H9 (cell line): Measurements from ENCODE around the gene MUL1. TPM values are rescaled to one million over a fixed set of nuclear protein-coding genes. Genes with fewer than 3 reads are reported as not detected.

Experiments
- DNase-seq: peaks from one replicate; pipeline ENCODE4 v3.0.0-alpha.2; 2017
- H2AFZ ChIP-seq: one replicate; pipeline ENCODE4 v1.6.1; 2013; ENCODE audit warnings: mild to moderate bottlenecking, low read length, control low read depth, moderate library complexity
- H2AK5ac ChIP-seq: 2 replicates; pipeline ENCODE4 v1.6.1; 2013; ENCODE audit warnings: low read length, control low read depth, mixed read lengths; ENCODE audit not compliant: insufficient read length
- H2BK120ac ChIP-seq: one replicate; pipeline ENCODE4 v1.6.1; 2013; ENCODE audit warnings: low read depth, mild to moderate bottlenecking, low read length, control low read depth, inconsistent platforms; ENCODE audit not compliant: poor library complexity, severe bottlenecking
- H2BK12ac ChIP-seq: 2 replicates; pipeline ENCODE4 v1.6.1; 2013; ENCODE audit warnings: low read length, control low read depth, mixed read lengths, low read depth; ENCODE audit not compliant: insufficient read length
- H2BK15ac ChIP-seq: 2 replicates; pipeline ENCODE4 v1.6.1; 2013; ENCODE audit warnings: low read depth, low read length, control low read depth
- H2BK20ac ChIP-seq: one replicate; pipeline ENCODE4 v1.6.1; 2013; ENCODE audit warnings: low read depth, mild to moderate bottlenecking, low read length, control low read depth, inconsistent platforms; ENCODE audit not compliant: poor library complexity, severe bottlenecking
- H2BK5ac ChIP-seq: 2 replicates; pipeline ENCODE4 v1.6.1; 2013; ENCODE audit warnings: low read length, control low read depth, mixed read lengths; ENCODE audit not compliant: insufficient read length
- H3K14ac ChIP-seq: 2 replicates; pipeline ENCODE4 v1.6.1; 2013; ENCODE audit warnings: low read length, control low read depth; ENCODE audit not compliant: insufficient read depth
- H3K18ac ChIP-seq: 2 replicates; pipeline ENCODE4 v1.6.1; 2013; ENCODE audit warnings: low read depth, mild to moderate bottlenecking, mixed read lengths, low read length, control low read depth; ENCODE audit not compliant: insufficient read length
- H3K23ac ChIP-seq: 2 replicates; pipeline ENCODE4 v1.6.1; 2013; ENCODE audit warnings: low read length, control low read depth, mixed read lengths, low read depth; ENCODE audit not compliant: insufficient read length
- H3K23me2 ChIP-seq: 2 replicates; pipeline ENCODE4 v1.6.1; 2013; ENCODE audit warnings: low read depth, mild to moderate bottlenecking, mixed read lengths, low read length, control low read depth; ENCODE audit not compliant: insufficient read length, poor library complexity, severe bottlenecking
- H3K27ac ChIP-seq: 2 replicates; pipeline ENCODE4 v1.5.1; 2013; ENCODE audit warnings: low read length, control low read depth, mixed read lengths, low read depth; ENCODE audit not compliant: insufficient read length
- H3K27me3 ChIP-seq: 2 replicates; pipeline ENCODE4 v1.6.1; 2013; ENCODE audit warnings: low read length, control low read depth, inconsistent platforms; ENCODE audit not compliant: insufficient read depth
- H3K4ac ChIP-seq: 2 replicates; pipeline ENCODE4 v1.6.1; 2013; ENCODE audit warnings: low read depth, mild to moderate bottlenecking, control low read depth, inconsistent platforms, low read length, moderate library complexity
- H3K4me1 ChIP-seq: 2 replicates; pipeline ENCODE4 v1.6.1; 2013; ENCODE audit warnings: low read length, control low read depth, inconsistent platforms; ENCODE audit not compliant: insufficient read depth
- H3K4me2 ChIP-seq: 2 replicates; pipeline ENCODE4 v1.6.1; 2013; ENCODE audit warnings: low read length, control low read depth, mixed read lengths; ENCODE audit not compliant: insufficient read length, insufficient read depth
- H3K56ac ChIP-seq: 2 replicates; pipeline ENCODE4 v1.6.1; 2013; ENCODE audit warnings: low read depth, mild to moderate bottlenecking, mixed read lengths, low read length, control low read depth; ENCODE audit not compliant: insufficient read length
- H3K79me1 ChIP-seq: 2 replicates; pipeline ENCODE4 v1.6.1; 2013; ENCODE audit warnings: low read depth, mild to moderate bottlenecking, moderate library complexity, low read length, control low read depth, inconsistent platforms; ENCODE audit not compliant: insufficient read depth, poor library complexity, severe bottlenecking
- H3K79me2 ChIP-seq: 2 replicates; pipeline ENCODE4 v1.6.1; 2013; ENCODE audit warnings: low read length, control low read depth, inconsistent platforms; ENCODE audit not compliant: insufficient read depth
- H3K9ac ChIP-seq: 2 replicates; pipeline ENCODE4 v1.6.1; 2013; ENCODE audit warnings: low read length, control low read depth, mixed read lengths; ENCODE audit not compliant: insufficient read length; ENCODE audit errors: extremely low read depth
- H3K9me3 ChIP-seq: one replicate; pipeline ENCODE4 v1.6.1; 2013; ENCODE audit warnings: low read depth, low read length, inconsistent platforms; ENCODE audit not compliant: control insufficient read depth
- H3T11ph ChIP-seq: one replicate; pipeline ENCODE4 v1.6.1; 2013; ENCODE audit warnings: mild to moderate bottlenecking, low read length, control low read depth, inconsistent platforms
- H4K20me1 ChIP-seq: one replicate; pipeline ENCODE4 v1.6.1; 2013; ENCODE audit not compliant: control insufficient read depth, insufficient read length, insufficient read depth
- H4K5ac ChIP-seq: 2 replicates; pipeline ENCODE4 v1.6.1; 2013; ENCODE audit warnings: low read depth, mild to moderate bottlenecking, mixed read lengths, low read length, control low read depth; ENCODE audit not compliant: insufficient read length
- H4K8ac ChIP-seq: replicated peaks from 2 replicates; pipeline ENCODE4 v1.6.1; 2013; ENCODE audit warnings: low read length, control low read depth, mixed read lengths, low read depth; ENCODE audit not compliant: insufficient read length
- H4K91ac ChIP-seq: 2 replicates; pipeline ENCODE4 v1.6.1; 2013; ENCODE audit warnings: low read depth, mild to moderate bottlenecking, moderate library complexity, mixed read lengths, low read length, control low read depth; ENCODE audit not compliant: insufficient read length
- H3K27ac Mint-ChIP-seq, 3 experiments: 2 replicates in 2 of 3; 3 replicates in 1 of 3; pipeline ENCODE4 v1.8.0; 2020 to 2021; ENCODE audit warnings: mixed read lengths in 3 of 3, mild to moderate bottlenecking in 1 of 3, moderate library complexity in 1 of 3
- H3K27me3 Mint-ChIP-seq: 2 replicates; pipeline ENCODE4 v1.8.0; 2021; ENCODE audit warnings: low read depth, mild to moderate bottlenecking, moderate library complexity, mixed read lengths
- H3K36me3 Mint-ChIP-seq, 3 experiments: 2 replicates in 2 of 3; 3 replicates in 1 of 3; pipeline ENCODE4 v1.8.0; 2020 to 2021; ENCODE audit warnings: low read depth in 3 of 3, mixed read lengths in 3 of 3; ENCODE audit not compliant: insufficient read depth in 1 of 3
- H3K4me1 Mint-ChIP-seq, 2 experiments: 2 replicates each; pipeline ENCODE4 v1.8.0; 2020; ENCODE audit warnings: mixed read lengths in 2 of 2
- H3K4me3 Mint-ChIP-seq, 2 experiments: 2 replicates in 1 of 2; 3 replicates in 1 of 2; pipeline ENCODE4 v1.8.0; 2020 to 2021; ENCODE audit warnings: mild to moderate bottlenecking in 2 of 2, mixed read lengths in 2 of 2, moderate library complexity in 1 of 2
- H3K9me3 Mint-ChIP-seq, 2 experiments: 2 replicates in 1 of 2; 3 replicates in 1 of 2; pipeline ENCODE4 v1.8.0; 2020; ENCODE audit warnings: mild to moderate bottlenecking in 2 of 2, mixed read lengths in 2 of 2, moderate library complexity in 1 of 2
- CTCF ChIP-seq: fragments of 200-600 bp; sonication (generic); conservative IDR thresholded peaks from 3 replicates; pipeline ENCODE4 v1.8.0; 2021; ENCODE audit warnings: antibody characterized with exemption, mild to moderate bottlenecking
- WGBS: extraction: QIAGEN DNeasy Blood & Tissue Kit; methylation state at CpG from one replicate; pipeline ENCODE4 v1.1.7; 2013; ENCODE audit warnings: missing lambda C conversion rate, low lambda C conversion rate, mixed read lengths; ENCODE audit not compliant: insufficient read length; ENCODE audit errors: extremely low coverage; 5-methylcytosine and 5-hydroxymethylcytosine counted together
- total RNA-seq: library from RNA; stranded (reverse); gene quantifications from 2 replicates; pipeline ENCODE4 v1.2.1, GENCODE V29; 2021

Gene MUL1
- total RNA-seq, 1 experiment from 2014 or later = 27.1 TPM

DNA sequence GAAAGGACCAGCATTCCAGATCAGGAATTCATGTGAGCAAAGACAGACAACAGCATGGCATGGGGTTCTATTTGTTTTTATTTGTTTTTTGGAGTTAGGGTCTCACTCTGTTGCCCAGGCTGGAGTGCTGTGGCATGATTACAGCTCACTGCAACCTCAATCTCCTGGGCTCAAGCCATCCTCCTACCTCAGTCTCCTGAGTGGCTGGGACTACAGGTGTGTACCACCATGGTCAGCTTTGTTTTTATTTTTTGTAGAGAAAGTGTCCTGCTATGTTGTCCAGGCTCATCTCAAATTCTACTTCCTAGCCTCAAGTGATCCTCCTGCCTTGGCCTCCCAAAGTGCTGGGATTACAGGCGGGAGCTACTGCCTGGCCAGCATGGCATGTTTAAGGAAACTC, 12.3 kb downstream of the MUL1 start:
- no peak overlapping the region for H3K23ac ChIP-seq
- H2BK12ac ChIP-seq = no peak overlapping the region
- no peak overlapping the region for H4K8ac ChIP-seq
- H3K23me2 ChIP-seq = no peaks in the 10 kb centered on the region
- H3T11ph ChIP-seq = no peak overlapping the region
- no peak overlapping the region for H2AK5ac ChIP-seq
- H4K5ac ChIP-seq = no peak overlapping the region
- H4K20me1 ChIP-seq = no peaks in the 10 kb centered on the region
- H3K4me3 Mint-ChIP-seq = no peak overlapping the region
- H2BK120ac ChIP-seq = no peak overlapping the region
- H3K18ac ChIP-seq = no peak overlapping the region
- H3K79me2 ChIP-seq = no peaks in the 10 kb centered on the region
- no peak overlapping the region for H2BK15ac ChIP-seq
- H3K14ac ChIP-seq = no peak overlapping the region
- no peak overlapping the region for H3K9ac ChIP-seq
- no peak overlapping the region for H2BK20ac ChIP-seq
- H3K27ac Mint-ChIP-seq = peak overlapping the region in 1 of 3 experiments; percentile 60; a peak in 1 of 7 replicates
- no peaks in the 10 kb centered on the region for H3K4me1 ChIP-seq
- H3K9me3 Mint-ChIP-seq = no peaks in the 10 kb centered on the region
- DNase-seq = no peak
- no peak overlapping the region for H2AFZ ChIP-seq
- peaks cover 4 to 5% of the 10 kb centered on the region in 2 experiments for H3K4me1 Mint-ChIP-seq
- H3K79me1 ChIP-seq = no peaks in the 10 kb centered on the region
- peaks cover 36% of the 10 kb centered on the region for H3K27me3 Mint-ChIP-seq
- no peaks in the 10 kb centered on the region for H3K27me3 ChIP-seq
- peaks cover 10 to 22% (median 21%) of the 10 kb centered on the region in 3 experiments; a peak in 6 of 7 replicates for H3K36me3 Mint-ChIP-seq
- TF ChIP-seq CTCF = no peak
- no peak overlapping the region for H3K4ac ChIP-seq
- H3K27ac ChIP-seq = no peak overlapping the region
- H2BK5ac ChIP-seq = no peak overlapping the region
- no peak overlapping the region for H3K56ac ChIP-seq
- no peaks in the 10 kb centered on the region for H3K9me3 ChIP-seq
- H3K4me2 ChIP-seq = no peak overlapping the region
- no CpG with 5 or more reads among the region's 1 CpG for WGBS
- H4K91ac ChIP-seq = no peak overlapping the region
